GM23338 (cell line): ENCODE data around the gene UNC5A.

Experiments used
- CREB1 ChIP-seq: fragments of 250-450 bp; sonication (Bioruptor Pico); IDR thresholded peaks from 2 replicates; pipeline ENCODE4 v1.5.0; 2020; ENCODE audit warnings: low read depth, mild to moderate bottlenecking, moderate library complexity
- EZH2 ChIP-seq: fragments of 200-600 bp; sonication (generic); IDR thresholded peaks from one replicate; pipeline ENCODE4 v1.8.0; 2017; ENCODE audit warnings: antibody characterized with exemption, mild to moderate bottlenecking, low read depth; ENCODE audit not compliant: unreplicated experiment
- EZH2phosphoT487 ChIP-seq: fragments of 200-600 bp; sonication (generic); IDR thresholded peaks from one replicate; pipeline ENCODE4 v1.8.1; 2018; ENCODE audit warnings: antibody characterized with exemption; ENCODE audit not compliant: unreplicated experiment
- JUNB ChIP-seq: IDR thresholded peaks from one replicate; pipeline ENCODE4 v1.6.1; 2016; ENCODE audit warnings: antibody characterized with exemption; ENCODE audit not compliant: unreplicated experiment
- POLR2AphosphoS5 ChIP-seq: IDR thresholded peaks from 2 replicates; pipeline ENCODE4 v1.6.1; 2016; ENCODE audit warnings: antibody characterized with exemption, low read depth
- STAT1 ChIP-seq: IDR thresholded peaks from one replicate; pipeline ENCODE4 v1.6.1; 2016; ENCODE audit warnings: antibody characterized with exemption; ENCODE audit not compliant: unreplicated experiment
- ZNF114 ChIP-seq: fragments of 250-450 bp; sonication (Bioruptor Pico); IDR thresholded peaks from 2 replicates; pipeline ENCODE4 v1.5.0; 2020; ENCODE audit warnings: mild to moderate bottlenecking, moderate library complexity
- TF ChIP-seq, protein P1 (sequence below), 2 experiments: fragments of 200-600 bp in 1 of 2; sonication (generic) in 1 of 2; conservative IDR thresholded peaks; 2 replicates each; pipeline versions ENCODE4 v1.5.1 to v1.6.1; 2016 to 2017; ENCODE audit warnings: antibody characterized with exemption in 2 of 2, low read depth in 2 of 2, mild to moderate bottlenecking in 2 of 2, moderate library complexity in 1 of 2
- TF ChIP-seq, protein P2 (sequence below): IDR thresholded peaks from one replicate; pipeline ENCODE4 v1.6.1; 2018; ENCODE audit warnings: antibody characterized with exemption; ENCODE audit not compliant: unreplicated experiment
- TF ChIP-seq, protein P3 (sequence below): IDR thresholded peaks from 2 replicates; pipeline ENCODE4 v1.6.1; 2016; ENCODE audit warnings: antibody characterized with exemption

DNA sequence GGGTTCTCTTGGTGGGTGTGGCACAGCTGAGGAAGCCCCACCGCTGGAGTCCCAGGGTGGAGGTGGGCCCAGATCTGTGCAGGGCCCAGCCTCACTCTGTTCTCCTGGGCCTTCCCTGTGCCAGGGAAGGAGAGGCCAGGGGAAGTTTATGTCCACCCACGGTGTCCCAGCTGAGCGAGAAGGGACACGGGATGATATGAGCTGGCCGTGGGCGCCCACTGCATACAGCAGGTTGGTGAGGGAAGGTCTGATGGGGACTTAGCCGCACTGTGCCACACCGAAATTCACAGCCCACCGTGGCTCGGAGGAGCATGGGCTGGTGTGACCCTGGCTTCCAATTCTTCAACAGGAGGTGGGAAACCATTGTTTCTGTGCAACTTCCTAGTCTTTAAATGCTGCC is 33.9 kb downstream of the UNC5A start:
- TF ChIP-seq, protein P1, sequence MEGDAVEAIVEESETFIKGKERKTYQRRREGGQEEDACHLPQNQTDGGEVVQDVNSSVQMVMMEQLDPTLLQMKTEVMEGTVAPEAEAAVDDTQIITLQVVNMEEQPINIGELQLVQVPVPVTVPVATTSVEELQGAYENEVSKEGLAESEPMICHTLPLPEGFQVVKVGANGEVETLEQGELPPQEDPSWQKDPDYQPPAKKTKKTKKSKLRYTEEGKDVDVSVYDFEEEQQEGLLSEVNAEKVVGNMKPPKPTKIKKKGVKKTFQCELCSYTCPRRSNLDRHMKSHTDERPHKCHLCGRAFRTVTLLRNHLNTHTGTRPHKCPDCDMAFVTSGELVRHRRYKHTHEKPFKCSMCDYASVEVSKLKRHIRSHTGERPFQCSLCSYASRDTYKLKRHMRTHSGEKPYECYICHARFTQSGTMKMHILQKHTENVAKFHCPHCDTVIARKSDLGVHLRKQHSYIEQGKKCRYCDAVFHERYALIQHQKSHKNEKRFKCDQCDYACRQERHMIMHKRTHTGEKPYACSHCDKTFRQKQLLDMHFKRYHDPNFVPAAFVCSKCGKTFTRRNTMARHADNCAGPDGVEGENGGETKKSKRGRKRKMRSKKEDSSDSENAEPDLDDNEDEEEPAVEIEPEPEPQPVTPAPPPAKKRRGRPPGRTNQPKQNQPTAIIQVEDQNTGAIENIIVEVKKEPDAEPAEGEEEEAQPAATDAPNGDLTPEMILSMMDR (conservative IDR thresholded peaks at IDR 0.05; ENCODE audit: low read depth in 2 of 2): no peak
- TF ChIP-seq, protein P2, sequence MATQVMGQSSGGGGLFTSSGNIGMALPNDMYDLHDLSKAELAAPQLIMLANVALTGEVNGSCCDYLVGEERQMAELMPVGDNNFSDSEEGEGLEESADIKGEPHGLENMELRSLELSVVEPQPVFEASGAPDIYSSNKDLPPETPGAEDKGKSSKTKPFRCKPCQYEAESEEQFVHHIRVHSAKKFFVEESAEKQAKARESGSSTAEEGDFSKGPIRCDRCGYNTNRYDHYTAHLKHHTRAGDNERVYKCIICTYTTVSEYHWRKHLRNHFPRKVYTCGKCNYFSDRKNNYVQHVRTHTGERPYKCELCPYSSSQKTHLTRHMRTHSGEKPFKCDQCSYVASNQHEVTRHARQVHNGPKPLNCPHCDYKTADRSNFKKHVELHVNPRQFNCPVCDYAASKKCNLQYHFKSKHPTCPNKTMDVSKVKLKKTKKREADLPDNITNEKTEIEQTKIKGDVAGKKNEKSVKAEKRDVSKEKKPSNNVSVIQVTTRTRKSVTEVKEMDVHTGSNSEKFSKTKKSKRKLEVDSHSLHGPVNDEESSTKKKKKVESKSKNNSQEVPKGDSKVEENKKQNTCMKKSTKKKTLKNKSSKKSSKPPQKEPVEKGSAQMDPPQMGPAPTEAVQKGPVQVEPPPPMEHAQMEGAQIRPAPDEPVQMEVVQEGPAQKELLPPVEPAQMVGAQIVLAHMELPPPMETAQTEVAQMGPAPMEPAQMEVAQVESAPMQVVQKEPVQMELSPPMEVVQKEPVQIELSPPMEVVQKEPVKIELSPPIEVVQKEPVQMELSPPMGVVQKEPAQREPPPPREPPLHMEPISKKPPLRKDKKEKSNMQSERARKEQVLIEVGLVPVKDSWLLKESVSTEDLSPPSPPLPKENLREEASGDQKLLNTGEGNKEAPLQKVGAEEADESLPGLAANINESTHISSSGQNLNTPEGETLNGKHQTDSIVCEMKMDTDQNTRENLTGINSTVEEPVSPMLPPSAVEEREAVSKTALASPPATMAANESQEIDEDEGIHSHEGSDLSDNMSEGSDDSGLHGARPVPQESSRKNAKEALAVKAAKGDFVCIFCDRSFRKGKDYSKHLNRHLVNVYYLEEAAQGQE: no peak
- TF ChIP-seq POLR2AphosphoS5: no peak
- TF ChIP-seq EZH2phosphoT487: no peak
- TF ChIP-seq EZH2: no peak
- TF ChIP-seq, protein P3, sequence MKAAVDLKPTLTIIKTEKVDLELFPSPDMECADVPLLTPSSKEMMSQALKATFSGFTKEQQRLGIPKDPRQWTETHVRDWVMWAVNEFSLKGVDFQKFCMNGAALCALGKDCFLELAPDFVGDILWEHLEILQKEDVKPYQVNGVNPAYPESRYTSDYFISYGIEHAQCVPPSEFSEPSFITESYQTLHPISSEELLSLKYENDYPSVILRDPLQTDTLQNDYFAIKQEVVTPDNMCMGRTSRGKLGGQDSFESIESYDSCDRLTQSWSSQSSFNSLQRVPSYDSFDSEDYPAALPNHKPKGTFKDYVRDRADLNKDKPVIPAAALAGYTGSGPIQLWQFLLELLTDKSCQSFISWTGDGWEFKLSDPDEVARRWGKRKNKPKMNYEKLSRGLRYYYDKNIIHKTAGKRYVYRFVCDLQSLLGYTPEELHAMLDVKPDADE: no peak
- no peak for TF ChIP-seq STAT1
- TF ChIP-seq ZNF114 (CRISPR knock-in tag): no peak
- no peak for TF ChIP-seq CREB1
- no peak for TF ChIP-seq JUNB
